GM19467 (cell line): ENCODE measurements around the gene AADAC.
"Not testable (repeated sequence)": the region's sequence is repeated elsewhere in the genome, so short reads cannot be mapped to it uniquely, and the experiment has no call there.

ENCODE experiments used
- ATAC-seq: cut with Tn5 transposase; IDR thresholded peaks from one replicate; pipeline ENCODE4 v1.9.1; 2021; ENCODE audit warnings: mild to moderate bottlenecking, moderate library complexity; ENCODE audit not compliant: unreplicated experiment

Gene AADAC

GRCh38 chr3:151796105-151796680 lies 17.7 kb upstream of the AADAC start:
- ATAC-seq, result no peak

DNA sequence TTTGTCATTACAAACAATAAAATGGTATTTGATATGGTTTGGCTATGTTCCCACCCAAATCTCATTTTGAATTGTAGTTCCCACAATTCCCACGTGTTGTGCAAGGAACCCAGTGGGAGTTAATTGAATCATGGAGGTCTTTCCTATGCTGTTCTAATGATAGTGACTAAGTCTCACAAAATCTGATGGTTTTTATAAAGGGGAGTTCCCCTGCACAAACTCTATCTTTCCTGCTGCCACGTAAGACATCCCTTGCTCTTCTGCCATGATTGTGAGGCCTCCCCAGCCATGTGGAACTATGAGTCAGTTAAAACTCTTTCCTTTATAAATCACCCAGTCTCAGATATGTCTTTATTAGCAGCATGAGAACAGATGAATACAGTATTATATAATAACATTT lies 15.4 kb upstream of the AADAC start:
- ATAC-seq, result no peak

DNA sequence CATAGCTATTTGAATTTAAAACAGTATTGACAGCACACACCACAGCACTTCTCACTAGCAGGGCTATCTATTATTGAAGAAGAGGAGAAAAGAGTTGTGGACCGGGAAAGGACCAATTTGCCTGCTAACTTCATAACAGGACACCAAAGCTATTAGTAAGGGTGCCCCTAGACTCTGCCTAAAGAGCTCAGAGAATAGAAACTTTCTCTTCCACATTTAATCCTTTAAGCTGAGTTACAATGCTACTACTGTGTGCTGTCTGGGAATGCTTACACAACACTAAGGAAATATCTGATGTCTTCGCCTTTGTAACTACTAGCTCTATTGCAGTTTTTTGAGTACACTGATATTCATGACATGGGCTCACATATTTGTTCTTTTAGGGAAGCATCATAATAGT lies 13.5 kb upstream of the AADAC start:
- no peak for ATAC-seq

DNA sequence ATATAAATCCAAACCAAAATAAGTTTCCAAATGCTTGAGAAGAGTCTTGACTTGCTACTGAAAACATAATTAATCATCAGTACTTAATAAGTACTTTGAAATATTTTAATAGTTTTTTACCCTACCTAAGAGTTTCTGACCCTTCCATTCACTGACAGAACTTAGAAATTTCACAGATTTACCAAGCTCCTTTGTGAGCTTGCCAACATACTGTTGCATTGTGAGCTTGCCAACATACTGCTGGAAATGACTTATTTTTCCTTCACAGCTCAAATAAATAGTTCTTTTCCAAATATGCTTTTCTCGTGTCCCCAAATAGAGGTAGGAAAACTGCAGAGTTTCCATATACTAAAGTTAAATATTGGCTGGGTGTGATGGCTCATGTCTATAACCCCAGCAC lies 9.6 kb upstream of the AADAC start:
- ATAC-seq, result no peak

DNA sequence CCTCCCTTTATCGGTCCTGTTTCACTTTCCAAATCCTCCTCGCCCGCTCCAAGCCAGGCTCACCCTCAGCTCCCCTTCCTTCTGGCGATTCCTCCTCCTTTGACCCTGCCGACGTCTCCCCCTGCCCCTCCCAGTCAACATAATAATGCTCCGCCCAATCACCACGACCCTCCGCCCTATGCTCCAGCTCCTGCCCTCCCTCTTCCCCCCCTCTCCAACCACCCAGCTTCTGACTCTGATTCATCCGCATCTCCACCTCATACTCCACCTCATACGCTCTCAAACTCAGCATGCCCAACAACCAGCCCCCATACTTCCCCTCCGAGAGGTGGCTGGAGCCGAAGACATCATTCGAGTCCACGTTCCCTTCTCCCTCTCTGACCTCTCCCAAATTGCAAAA lies 7.1 kb upstream of the AADAC start:
- ATAC-seq, result no peak

DNA sequence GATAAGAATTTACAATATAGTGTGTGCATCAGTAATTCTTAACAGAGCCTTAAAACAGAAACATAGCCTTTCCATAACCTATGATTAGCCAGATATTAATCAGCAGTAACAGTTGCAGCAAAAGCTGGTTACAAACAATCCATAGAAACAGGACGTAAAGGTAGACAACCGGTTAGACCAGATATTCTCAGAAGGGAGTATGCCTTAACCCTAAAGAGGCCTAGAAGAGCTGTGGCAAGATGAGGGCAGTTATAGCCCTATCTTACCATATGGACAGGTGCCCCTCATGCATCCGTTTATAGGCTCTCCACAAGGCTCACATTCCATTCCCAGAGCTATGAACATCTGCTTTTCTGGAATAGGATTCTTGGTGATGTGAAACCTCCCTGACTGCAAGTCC lies 5.0 kb upstream of the AADAC start:
- not testable (repeated sequence) for ATAC-seq

- no peak for ATAC-seq
These were observed 2.4 kb upstream of the AADAC start for GRCh38 chr3:151811474-151811873.

DNA sequence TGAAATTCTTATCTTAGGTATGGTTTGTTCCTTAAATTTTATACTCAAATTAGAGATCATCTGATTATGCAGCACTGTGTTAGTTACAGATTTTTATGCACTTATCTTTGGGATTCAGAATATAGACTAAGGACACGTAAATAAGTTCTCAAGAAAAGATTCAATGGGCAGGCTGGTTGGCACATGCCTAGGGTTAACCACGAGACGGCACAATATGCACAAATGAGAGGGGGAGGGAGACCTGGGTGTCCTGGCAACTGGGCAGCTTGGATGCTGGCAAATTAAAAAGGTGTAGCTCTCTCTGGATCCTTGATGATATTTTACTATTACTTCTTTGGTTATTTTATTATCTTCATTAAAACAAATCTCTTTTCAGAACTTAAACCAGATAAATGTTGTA lies 672 bp downstream of the AADAC start:
- no peak for ATAC-seq

GRCh38 chr3:151816091-151816604 lies 2.2 kb downstream of the AADAC start:
- ATAC-seq, result no peak

DNA sequence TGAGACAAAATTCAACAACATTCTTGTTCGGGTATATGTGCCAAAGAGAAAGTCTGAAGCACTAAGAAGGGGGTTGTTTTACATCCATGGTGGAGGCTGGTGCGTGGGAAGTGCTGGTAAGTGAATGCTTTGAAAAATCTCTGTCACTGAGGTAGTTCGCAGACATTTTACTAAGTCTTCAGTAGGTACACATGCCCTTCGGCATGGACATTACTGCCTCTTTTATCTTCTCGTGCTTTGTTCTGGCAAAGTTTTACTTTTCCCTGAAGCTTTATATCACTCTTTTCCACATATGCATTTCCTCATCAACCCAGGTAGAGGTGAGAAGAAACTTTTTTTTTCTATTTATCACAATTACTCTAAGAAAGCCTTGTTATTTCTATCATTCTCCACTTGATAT lies 3.6 kb downstream of the AADAC start:
- no peak for ATAC-seq

DNA sequence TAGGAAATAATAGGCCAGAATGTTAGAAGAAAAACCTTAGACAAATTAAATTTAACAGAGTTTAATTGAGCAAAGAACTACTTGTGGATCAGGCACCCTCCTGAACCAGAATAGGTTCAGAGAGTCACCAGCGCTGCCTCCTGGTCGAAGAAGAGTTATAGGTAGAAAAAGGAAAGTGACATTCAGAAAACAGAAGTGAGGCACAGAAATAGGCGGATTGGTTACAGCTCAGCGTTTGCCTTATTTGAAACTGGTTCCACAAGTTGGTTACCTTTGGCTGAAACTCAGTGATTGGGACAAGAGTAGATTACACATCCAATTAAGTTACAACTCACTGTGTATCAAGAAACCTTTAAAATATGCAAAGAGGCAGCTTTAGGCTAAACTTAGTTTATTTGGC lies 4.4 kb downstream of the AADAC start:
- no peak for ATAC-seq

DNA sequence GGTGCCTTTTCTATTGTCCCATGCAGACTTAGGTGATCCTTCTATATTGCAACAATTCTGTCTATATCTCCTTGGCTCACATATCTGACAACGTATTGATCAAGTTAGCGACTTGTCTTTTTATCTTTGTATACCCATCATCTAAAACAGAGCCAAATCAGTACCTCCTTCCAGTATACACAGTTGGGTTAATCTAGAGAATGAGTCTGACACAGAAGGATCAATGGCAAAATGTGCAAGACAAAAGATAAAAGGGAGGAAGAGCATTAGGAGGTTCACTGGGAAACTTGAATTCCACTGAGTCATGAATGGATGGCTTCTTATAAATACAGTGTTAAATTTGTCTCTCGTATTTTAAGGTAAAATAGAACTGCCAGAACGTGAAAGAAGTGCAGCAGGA lies 6.0 kb downstream of the AADAC start:
- ATAC-seq, result no peak

- no peak for ATAC-seq
These were observed 13.9 kb downstream of the AADAC start for GRCh38 chr3:151827816-151828215.

GRCh38 chr3:151835751-151836525 lies 22.0 kb downstream of the AADAC start:
- ATAC-seq, result no peak

- ATAC-seq, result no peak
These were observed 23.1 kb downstream of the AADAC start for GRCh38 chr3:151837057-151837456.

DNA sequence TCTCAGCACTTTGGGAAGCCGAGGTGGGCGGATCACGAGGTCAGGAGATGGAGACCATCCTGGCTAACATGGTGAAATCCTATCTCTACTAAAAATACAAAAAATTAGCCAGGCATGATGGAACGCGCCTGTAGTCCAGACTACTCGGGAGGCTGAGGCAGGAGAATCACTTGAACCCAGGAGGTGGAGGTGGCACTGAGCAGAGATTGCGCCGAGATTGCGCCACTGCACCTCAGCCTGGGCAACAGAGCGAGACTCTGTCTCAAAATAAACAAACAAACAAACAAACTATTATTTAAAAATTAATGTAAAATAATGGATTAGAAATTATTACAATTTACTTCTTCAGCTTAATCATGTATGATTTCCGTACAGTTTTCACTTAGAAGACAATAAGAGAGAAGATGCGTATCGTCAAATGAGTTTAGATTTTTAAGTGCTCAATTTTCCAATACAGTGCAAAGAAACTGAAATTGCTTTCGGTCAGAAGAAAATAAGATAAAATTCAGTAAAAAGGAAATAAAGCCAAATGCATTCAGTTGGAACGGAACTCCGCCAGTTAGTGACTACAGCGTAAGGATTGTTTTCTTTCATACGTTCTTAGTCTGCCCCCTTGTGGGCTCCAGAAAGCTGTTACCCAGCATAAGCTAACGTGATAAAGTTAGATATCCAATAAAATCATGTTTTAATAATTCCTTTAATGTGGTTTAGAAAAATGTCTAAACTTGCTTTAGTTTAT lies 24.8 kb downstream of the AADAC start:
- ATAC-seq, result peak; percentile 77

DNA sequence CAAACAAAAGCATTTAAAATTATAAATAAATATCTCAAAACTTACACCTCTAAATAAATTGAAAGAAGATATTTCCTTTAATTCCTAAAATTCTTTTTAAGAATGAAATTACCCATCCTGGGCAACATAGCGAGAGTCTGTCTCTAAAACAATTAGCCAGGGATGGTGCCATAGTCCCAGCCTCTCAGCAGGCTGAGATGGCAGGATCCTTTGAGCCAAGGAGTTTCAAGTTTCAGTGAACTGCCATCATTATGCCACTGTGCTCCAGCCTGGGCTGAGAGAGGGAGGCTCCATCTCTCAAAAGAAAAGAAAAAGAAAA lies 25.4 kb downstream of the AADAC start:
- no peak for ATAC-seq

GRCh38 chr3:151841801-151842200 lies 27.9 kb downstream of the AADAC start:
- no peak for ATAC-seq

DNA sequence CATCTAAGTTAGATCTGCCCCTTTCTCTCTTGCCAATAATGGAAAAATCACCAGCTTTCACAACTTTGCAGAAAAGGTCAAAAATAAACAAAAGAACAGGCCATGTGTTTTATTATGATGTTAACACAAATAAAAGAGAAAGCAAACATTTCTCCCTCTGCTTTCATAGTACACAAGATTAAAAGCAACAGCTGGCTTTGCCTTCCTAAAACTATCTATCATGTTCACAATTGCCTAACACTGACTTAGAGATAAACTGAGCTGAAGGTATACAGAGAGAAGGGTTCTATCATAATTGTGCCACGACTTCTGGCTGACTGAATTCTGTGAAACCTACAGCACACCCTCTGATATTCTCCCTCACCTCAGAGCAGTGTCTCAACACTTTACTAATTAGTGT lies 29.4 kb downstream of the AADAC start:
- no peak for ATAC-seq

DNA sequence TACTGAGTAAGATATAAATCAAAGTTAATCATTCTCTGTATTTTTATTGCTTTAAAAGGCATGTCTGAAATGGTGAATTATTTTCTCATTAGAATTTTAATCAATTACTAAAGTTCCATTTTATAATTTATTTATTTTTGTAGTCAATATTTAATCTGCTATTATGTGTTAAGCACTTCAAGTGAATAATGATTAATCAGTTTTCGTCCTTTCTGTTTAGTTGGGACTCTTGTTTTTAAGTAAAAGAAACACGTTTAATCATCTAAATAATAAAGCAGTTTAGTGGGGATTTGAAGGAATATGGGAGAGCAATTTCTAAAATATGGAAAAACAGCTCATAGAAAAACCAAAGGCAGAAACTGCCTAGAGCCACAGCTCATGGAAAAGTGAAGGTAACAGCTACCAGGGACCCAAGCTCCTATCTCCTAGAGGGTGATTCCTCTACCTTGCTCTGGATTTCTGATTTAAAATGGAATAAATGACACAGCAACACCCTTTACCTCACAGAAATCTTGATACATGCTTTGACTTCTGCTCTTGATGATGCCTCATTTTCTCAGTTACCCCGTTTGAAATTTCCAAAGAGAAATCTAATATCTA lies 31.5 kb downstream of the AADAC start:
- no peak for ATAC-seq

GRCh38 chr3:151850065-151850464 lies 36.1 kb downstream of the AADAC start:
- ATAC-seq, result not testable (repeated sequence)
